Esophagus squamous epithelium (tissue), 5 donors: ENCODE results near the gene PTDSS2. TPM values are rescaled to one million over a fixed set of nuclear protein-coding genes. Genes with fewer than 3 reads are reported as not detected.

Experiments used
- DNase-seq: peaks from one replicate; lab custom pipeline; 2025; lab: John Stamatoyannopoulos, UW
- H3K27ac ChIP-seq, 4 donors: fragments of 200-600 bp; sonication (generic); one replicate each; pipeline ENCODE4 v1.5.1; 2016 to 2019; ENCODE audit warnings: mild to moderate bottlenecking in 1 of 4
- H3K27me3 ChIP-seq, 4 donors: fragments of 200-600 bp; sonication (generic); 1 replicate in 3 of 4; 2 replicates in 1 of 4; pipeline versions ENCODE4 v1.5.1 to v1.6.0; 2017 to 2021; ENCODE audit warnings: antibody characterized with exemption in 1 of 4
- H3K36me3 ChIP-seq, 3 donors: fragments of 200-600 bp; sonication (generic); one replicate each; pipeline ENCODE4 v1.5.1; 2016 to 2019
- H3K4me1 ChIP-seq, 3 donors: fragments of 200-600 bp; sonication (generic); one replicate each; pipeline ENCODE4 v1.5.1; 2017 to 2019
- H3K4me3 ChIP-seq, 4 donors: fragments of 200-600 bp; sonication (generic); 1 replicate in 3 of 4; 2 replicates in 1 of 4; pipeline ENCODE4 v1.5.1; 2016 to 2019; ENCODE audit warnings: mild to moderate bottlenecking in 2 of 4, moderate library complexity in 1 of 4
- H3K9me3 ChIP-seq, 3 donors: fragments of 200-600 bp; sonication (generic); one replicate each; pipeline ENCODE4 v1.5.1; 2016 to 2019
- POLR2A ChIP-seq, 4 donors: fragments of 450-650 bp; IDR thresholded peaks; one replicate each; pipeline ENCODE4 v1.6.1; 2017; ENCODE audit warnings: antibody characterized with exemption in 4 of 4, mild to moderate bottlenecking in 4 of 4, moderate library complexity in 3 of 4
- WGBS, 2 donors: methylation state at CpG; one replicate each; pipeline ENCODE4 v1.1.5; 2018; 5-methylcytosine and 5-hydroxymethylcytosine counted together
- intact Hi-C: fragments of 100-400 bp; cut with DNase I; formaldehyde crosslinking; loops from one replicate; pipeline ENCODE4 v1.15.0; 2022
- small RNA-seq, 4 donors: library from RNA; depleted of rRNA; stranded (forward); fragments of <200 nt; gene quantifications; one replicate each; pipeline ENCODE3, GENCODE V24; 2016
- total RNA-seq, 4 donors: library from RNA; depleted of rRNA; stranded (reverse); fragments of >200 nt; gene quantifications; one replicate each; pipeline ENCODE4 v1.1.0, GENCODE V29; 2016
- TF ChIP-seq, protein P1 (sequence below), 6 experiments: fragments of 450-650 bp in 4 of 6; fragments of 200-600 bp in 2 of 6; sonication (generic) in 2 of 6; IDR thresholded peaks; one replicate each; pipeline ENCODE4 v1.5.1; 2016 to 2019; ENCODE audit warnings: antibody characterized with exemption in 6 of 6, mild to moderate bottlenecking in 4 of 6, moderate library complexity in 4 of 6
- donor health status: DM: yes; HTN: yes; CAD: no.

Gene PTDSS2
- total RNA-seq, 4 donors from 2014 or later, result 15.8 to 34.3 (median 22.8) TPM

DNA sequence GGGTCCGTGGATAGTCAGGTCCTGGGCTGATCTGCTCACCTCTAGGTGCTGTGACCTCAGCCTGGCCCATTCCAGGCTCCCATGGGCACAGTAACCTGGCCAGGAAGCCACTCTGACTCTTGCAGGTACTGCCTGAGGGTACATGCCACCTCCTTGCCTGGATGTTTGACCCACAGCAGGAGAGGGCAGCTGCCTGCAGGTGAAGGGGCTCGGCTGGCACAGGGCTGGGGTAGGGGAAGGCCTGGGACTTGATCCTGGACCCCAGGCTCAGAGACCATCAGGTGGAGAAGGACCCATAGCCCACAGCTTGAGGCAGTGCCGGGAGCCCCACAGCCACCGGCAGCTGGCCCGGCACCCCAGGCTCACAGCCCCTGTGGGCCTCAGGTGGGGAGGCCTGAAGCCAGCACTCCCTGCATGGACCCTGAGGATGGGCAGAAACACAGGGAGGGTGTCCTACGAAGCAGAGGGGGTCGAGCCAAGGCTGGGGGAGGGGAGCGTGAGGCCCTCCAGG lies 89.9 kb downstream of the PTDSS2 start:
- Histone ChIP-seq H3K27me3 (no peaks in the 10 kb centered on the region), H3K36me3 (no peaks in the 10 kb centered on the region), H3K27ac (no peak overlapping the region), H3K4me1 (peaks cover 20 to 34% (median 20%) of the 10 kb centered on the region in 3 donors), H3K9me3 (no peaks in the 10 kb centered on the region), H3K4me3 (no peak overlapping the region)
- no peak for TF ChIP-seq POLR2A (IDR thresholded peaks at IDR 0.05)
- TF ChIP-seq, protein P1, sequence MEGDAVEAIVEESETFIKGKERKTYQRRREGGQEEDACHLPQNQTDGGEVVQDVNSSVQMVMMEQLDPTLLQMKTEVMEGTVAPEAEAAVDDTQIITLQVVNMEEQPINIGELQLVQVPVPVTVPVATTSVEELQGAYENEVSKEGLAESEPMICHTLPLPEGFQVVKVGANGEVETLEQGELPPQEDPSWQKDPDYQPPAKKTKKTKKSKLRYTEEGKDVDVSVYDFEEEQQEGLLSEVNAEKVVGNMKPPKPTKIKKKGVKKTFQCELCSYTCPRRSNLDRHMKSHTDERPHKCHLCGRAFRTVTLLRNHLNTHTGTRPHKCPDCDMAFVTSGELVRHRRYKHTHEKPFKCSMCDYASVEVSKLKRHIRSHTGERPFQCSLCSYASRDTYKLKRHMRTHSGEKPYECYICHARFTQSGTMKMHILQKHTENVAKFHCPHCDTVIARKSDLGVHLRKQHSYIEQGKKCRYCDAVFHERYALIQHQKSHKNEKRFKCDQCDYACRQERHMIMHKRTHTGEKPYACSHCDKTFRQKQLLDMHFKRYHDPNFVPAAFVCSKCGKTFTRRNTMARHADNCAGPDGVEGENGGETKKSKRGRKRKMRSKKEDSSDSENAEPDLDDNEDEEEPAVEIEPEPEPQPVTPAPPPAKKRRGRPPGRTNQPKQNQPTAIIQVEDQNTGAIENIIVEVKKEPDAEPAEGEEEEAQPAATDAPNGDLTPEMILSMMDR (IDR thresholded peaks at IDR 0.05), result no peak
- intact Hi-C loops, result no loop called here
- DNase-seq, result no peak
- 63 to 80% methylated on average over 1 of the region's 8 CpGs for WGBS, 2 donors

Small RNA genes within 50 kb of the gene (small RNA-seq; reads per million reads assigned to genes)
- gene RN7SL838P, result 0 to 0.27 (median 0) reads per million in 4 donors

Other genes with a start within 250 kb of the PTDSS2 start
- 10 to 100 TPM; 16.3 to 24.8 (median 17.1) TPM for gene BET1L, start 242.9 kb upstream of the PTDSS2 start, total RNA-seq
- 10 to 100 TPM; 48.3 to 71.1 (median 60.2) TPM for gene RIC8A, start 242.6 kb upstream of the PTDSS2 start, total RNA-seq
- gene SIRT3, start 213.9 kb upstream of the PTDSS2 start, total RNA-seq, result 1 to 10 TPM; 2.5 to 8.3 (median 6.1) TPM
- gene PSMD13, start 213.3 kb upstream of the PTDSS2 start, total RNA-seq, result 100 to 1,000 TPM in 2 of 4 donors, 10 to 100 TPM in 2; 46.4 to 116 (median 105) TPM
- 1 to 10 TPM in 1 of 4 donors, under 1 TPM in 1, not detected in 2; 0.75 to 1.3 TPM for gene NLRP6, start 171.9 kb upstream of the PTDSS2 start, total RNA-seq
- 10 to 100 TPM in 1 of 4 donors, 1 to 10 TPM in 3; 5.3 to 15.3 (median 5.9) TPM for gene PGGHG, start 161.2 kb upstream of the PTDSS2 start, total RNA-seq
- not detected for gene IFITM5, start 150.8 kb upstream of the PTDSS2 start, total RNA-seq
- gene IFITM2, start 142.5 kb upstream of the PTDSS2 start, total RNA-seq, result 10 to 100 TPM; 14.4 to 67.5 (median 50.3) TPM
- 100 to 1,000 TPM in 1 of 4 donors, 10 to 100 TPM in 3; 26.3 to 133 (median 60.0) TPM for gene IFITM1, start 136.2 kb upstream of the PTDSS2 start, total RNA-seq
- 100 to 1,000 TPM in 2 of 4 donors, 10 to 100 TPM in 2; 45.3 to 159 (median 113) TPM for gene IFITM3, start 129.4 kb upstream of the PTDSS2 start, total RNA-seq
- gene B4GALNT4, start 80.8 kb upstream of the PTDSS2 start, total RNA-seq, result 1 to 10 TPM in 3 of 4 donors, under 1 TPM in 1; 0.97 to 7.9 (median 3.3) TPM
- gene PKP3, start 56.1 kb upstream of the PTDSS2 start, total RNA-seq, result 1,000 to 10,000 TPM in 1 of 4 donors, 100 to 1,000 TPM in 3; 314 to 1,016 (median 520) TPM
- 10 to 100 TPM; 15.5 to 35.1 (median 16.1) TPM for gene SIGIRR, start 35.3 kb upstream of the PTDSS2 start, total RNA-seq
- gene ANO9, start 8.3 kb upstream of the PTDSS2 start, total RNA-seq, result 10 to 100 TPM; 11.0 to 22.1 (median 16.2) TPM
- gene RNH1, start 57.0 kb downstream of the PTDSS2 start, total RNA-seq, result 100 to 1,000 TPM; 206 to 378 (median 222) TPM
- 100 to 1,000 TPM in 2 of 4 donors, 10 to 100 TPM in 2; 56.7 to 106 (median 85.2) TPM for gene HRAS, start 85.3 kb downstream of the PTDSS2 start, total RNA-seq
- 1 to 10 TPM in 2 of 4 donors, under 1 TPM in 2; 0.35 to 2.3 (median 1.2) TPM for gene LRRC56, start 87.2 kb downstream of the PTDSS2 start, total RNA-seq
- 1 to 10 TPM; 2.1 to 4.6 (median 3.8) TPM for gene LMNTD2, start 110.5 kb downstream of the PTDSS2 start, total RNA-seq
- gene RASSF7, start 110.7 kb downstream of the PTDSS2 start, total RNA-seq, result 10 to 100 TPM; 35.7 to 54.0 (median 44.4) TPM
- 10 to 100 TPM; 11.7 to 30.6 (median 24.2) TPM for gene PHRF1, start 126.2 kb downstream of the PTDSS2 start, total RNA-seq
- 10 to 100 TPM; 16.9 to 26.3 (median 20.2) TPM for gene IRF7, start 165.7 kb downstream of the PTDSS2 start, total RNA-seq
- gene CDHR5, start 174.7 kb downstream of the PTDSS2 start, total RNA-seq, result not detected
- 1 to 10 TPM in 1 of 4 donors, not detected in 3; 5.3 TPM for gene SCT, start 176.9 kb downstream of the PTDSS2 start, total RNA-seq
- gene DRD4, start 187.0 kb downstream of the PTDSS2 start, total RNA-seq, result under 1 TPM in 1 of 4 donors, not detected in 3; 0.76 TPM
- gene DEAF1, start 244.9 kb downstream of the PTDSS2 start, total RNA-seq, result 10 to 100 TPM; 18.3 to 45.0 (median 25.4) TPM
- gene TMEM80, start 245.5 kb downstream of the PTDSS2 start, total RNA-seq, result 10 to 100 TPM; 16.1 to 55.3 (median 18.1) TPM